NT2/D1 (cell line): ENCODE data around the gene FAM171A1.

Source experiments
- DNase-seq: peaks from one replicate; pipeline ENCODE4 v3.0.0-alpha.2; 2011; ENCODE audit warnings: low read depth, low spot score
- H3K27me3 ChIP-seq: 2 replicates; pipeline ENCODE4 v1.6.0; 2011; ENCODE audit warnings: mild to moderate bottlenecking; ENCODE audit not compliant: insufficient read length, insufficient read depth
- H3K36me3 ChIP-seq: 2 replicates; pipeline ENCODE4 v1.6.1; 2011; ENCODE audit warnings: mild to moderate bottlenecking, low read length, mixed read lengths; ENCODE audit not compliant: insufficient read depth, insufficient read length
- H3K4me1 ChIP-seq: 2 replicates; pipeline ENCODE4 v1.5.1; 2011; ENCODE audit not compliant: insufficient read depth, insufficient read length
- H3K4me3 ChIP-seq: 2 replicates; pipeline ENCODE4 v1.5.1; 2011; ENCODE audit warnings: low read depth; ENCODE audit not compliant: insufficient read length
- H3K9ac ChIP-seq: 2 replicates; pipeline ENCODE4 v1.6.0; 2011; ENCODE audit warnings: low read depth; ENCODE audit not compliant: insufficient read length
- H3K9me3 ChIP-seq: 2 replicates; pipeline ENCODE4 v1.5.1; 2011; ENCODE audit warnings: mild to moderate bottlenecking, low read length; ENCODE audit not compliant: insufficient read depth
- SUZ12 ChIP-seq: IDR thresholded peaks from 2 replicates; pipeline ENCODE4 v1.6.1; 2011; ENCODE audit not compliant: insufficient read length, insufficient read depth; ENCODE audit errors: extremely low read depth
- YY1 ChIP-seq: IDR thresholded peaks from 2 replicates; pipeline ENCODE4 v1.6.1; 2011; ENCODE audit not compliant: insufficient read length, insufficient read depth
- ZNF274 ChIP-seq: IDR thresholded peaks from 2 replicates; pipeline ENCODE4 v1.6.1; 2011; ENCODE audit warnings: mild to moderate bottlenecking, low read depth, low read length

FAM171A1 gene

DNA sequence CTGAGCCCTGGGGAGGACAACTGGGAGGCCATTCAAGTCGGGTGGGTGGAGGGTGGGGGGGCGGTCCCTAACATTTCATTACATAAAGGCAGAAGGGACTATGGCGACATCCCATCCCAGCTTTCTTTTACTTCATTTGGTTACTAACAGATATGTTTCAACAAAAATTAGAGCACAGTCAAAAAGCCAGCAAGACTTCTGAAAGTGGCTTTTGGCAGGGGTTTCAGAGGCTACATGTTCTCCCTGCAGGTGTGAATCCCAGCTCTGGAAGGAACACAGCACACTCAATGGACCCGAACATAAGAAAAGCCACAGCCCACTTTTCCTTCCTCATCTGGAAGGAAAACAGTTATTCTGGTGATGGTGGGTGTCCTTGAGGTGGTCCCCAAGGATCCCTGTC, 7.1 kb downstream of the FAM171A1 start:
- H3K27me3 ChIP-seq: no peaks in the 10 kb centered on the region
- no peak overlapping the region for H3K9ac ChIP-seq
- no peak for DNase-seq
- peaks cover 6% of the 10 kb centered on the region for H3K4me1 ChIP-seq
- no peak overlapping the region for H3K4me3 ChIP-seq
- peaks cover 19% of the 10 kb centered on the region for H3K36me3 ChIP-seq
- 0 out of 2 replicates have a peak, but pooled peaks cover 7% of the 10 kb centered on the region for H3K9me3 ChIP-seq
- TF ChIP-seq ZNF274 (no peak), YY1 (no peak), SUZ12 (no peak)

DNA sequence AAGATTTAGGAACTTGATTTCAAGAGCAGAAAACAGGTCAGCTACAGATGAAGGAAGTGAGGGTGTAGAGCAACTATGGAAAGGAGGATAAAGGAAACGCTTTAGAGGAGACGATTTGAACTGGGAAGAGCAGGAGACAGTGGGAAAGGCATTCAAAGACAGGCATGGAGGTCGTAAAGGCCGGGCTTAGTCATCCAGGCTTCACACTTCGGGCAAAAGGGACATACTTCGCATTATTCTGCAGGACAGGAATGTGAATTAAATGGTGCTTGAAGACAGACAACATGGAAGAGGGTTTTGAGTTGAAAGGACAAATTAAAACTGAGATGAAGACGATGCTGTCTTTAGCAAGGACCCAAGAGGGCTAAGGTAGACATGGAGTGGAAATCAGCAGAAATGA, 8.1 kb downstream of the FAM171A1 start:
- H3K9ac ChIP-seq: no peak overlapping the region
- no peak for TF ChIP-seq ZNF274
- no peak for TF ChIP-seq SUZ12
- no peak for TF ChIP-seq YY1
- H3K4me3 ChIP-seq: no peak overlapping the region
- peaks cover 6% of the 10 kb centered on the region for H3K4me1 ChIP-seq
- peaks cover 16% of the 10 kb centered on the region for H3K36me3 ChIP-seq
- 0 out of 2 replicates have a peak, but pooled peaks cover 7% of the 10 kb centered on the region for H3K9me3 ChIP-seq
- no peak for DNase-seq
- H3K27me3 ChIP-seq: no peaks in the 10 kb centered on the region

DNA sequence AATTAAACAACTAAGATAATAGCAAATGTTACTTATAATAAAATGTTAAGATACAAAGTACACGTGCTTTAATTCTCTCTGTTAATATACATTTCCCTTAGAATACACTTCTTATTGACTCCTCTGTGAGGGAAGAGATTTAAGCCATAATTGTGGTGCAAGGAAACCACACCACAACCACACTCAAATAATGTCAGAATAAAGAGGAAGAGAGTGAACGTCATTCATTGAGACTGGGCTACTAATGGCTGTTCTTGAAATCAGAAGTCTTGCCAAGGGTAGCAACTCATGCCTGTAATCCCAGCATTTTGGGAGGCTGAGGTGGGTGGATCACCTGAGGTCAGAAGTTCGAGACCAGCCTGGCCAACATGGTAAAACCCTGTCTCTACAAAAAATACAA, 10.0 kb downstream of the FAM171A1 start:
- Histone ChIP-seq H3K36me3 (peaks cover 10% of the 10 kb centered on the region), H3K27me3 (no peaks in the 10 kb centered on the region), H3K9me3 (0 out of 2 replicates have a peak, but pooled peaks cover 7% of the 10 kb centered on the region), H3K4me1 (peaks cover 6% of the 10 kb centered on the region), H3K4me3 (no peak overlapping the region), H3K9ac (no peak overlapping the region)
- no peak for DNase-seq
- TF ChIP-seq YY1: no peak
- TF ChIP-seq SUZ12: no peak
- no peak for TF ChIP-seq ZNF274

DNA sequence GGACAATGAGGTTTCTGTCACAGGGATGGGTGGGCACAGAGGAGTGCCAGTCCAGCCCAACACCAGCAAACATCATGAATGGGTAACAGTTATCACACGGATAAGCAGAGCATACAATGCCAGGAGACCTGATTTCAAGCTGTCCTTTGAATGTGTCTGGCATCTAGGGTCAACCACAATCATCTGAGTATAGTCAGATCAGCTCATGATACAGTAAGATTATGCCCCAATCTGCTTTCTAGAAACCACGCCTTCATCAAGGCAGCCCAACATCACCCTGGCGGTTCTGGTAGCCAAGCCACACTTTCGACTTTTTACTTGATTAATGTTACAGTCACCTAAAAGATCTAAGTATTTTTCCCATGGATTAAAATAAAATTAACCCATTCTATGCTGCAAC, 10.5 kb downstream of the FAM171A1 start:
- TF ChIP-seq SUZ12: no peak
- no peak for TF ChIP-seq YY1
- TF ChIP-seq ZNF274: no peak
- Histone ChIP-seq H3K9me3 (0 out of 2 replicates have a peak, but pooled peaks cover 7% of the 10 kb centered on the region), H3K27me3 (no peaks in the 10 kb centered on the region), H3K4me1 (peaks cover 6% of the 10 kb centered on the region), H3K4me3 (no peak overlapping the region), H3K36me3 (peaks cover 8% of the 10 kb centered on the region), H3K9ac (no peak overlapping the region)
- DNase-seq: no peak

DNA sequence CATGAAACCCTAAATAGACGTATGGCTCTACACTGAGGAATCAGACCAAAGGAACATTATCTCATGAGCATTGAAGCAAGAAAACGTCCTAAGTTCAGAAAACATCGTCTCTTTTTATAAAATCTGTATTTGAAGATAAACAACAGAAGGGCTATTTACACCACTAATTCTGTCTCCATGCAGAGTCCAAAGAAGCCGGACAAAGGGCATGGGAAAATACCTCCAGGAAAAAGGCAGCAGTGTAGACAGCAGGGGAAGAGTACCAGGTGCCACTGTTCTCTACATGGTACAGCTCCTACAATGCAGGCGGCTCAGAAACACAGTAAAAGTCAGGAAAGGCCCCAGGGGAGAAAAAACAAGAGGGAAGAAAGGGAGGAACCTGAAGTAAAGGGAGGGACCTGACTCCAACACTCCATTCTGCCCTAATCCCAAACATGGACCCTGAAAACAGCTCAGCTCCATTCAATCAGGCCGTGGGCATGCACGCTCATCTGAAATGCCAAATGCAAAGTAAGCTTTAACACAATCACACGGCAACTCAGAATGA, 17.5 kb downstream of the FAM171A1 start:
- Histone ChIP-seq H3K27me3 (no peaks in the 10 kb centered on the region), H3K9me3 (no peaks in the 10 kb centered on the region), H3K9ac (no peak overlapping the region), H3K4me3 (no peak overlapping the region), H3K4me1 (no peaks in the 10 kb centered on the region), H3K36me3 (peaks cover 3% of the 10 kb centered on the region)
- DNase-seq: no peak
- TF ChIP-seq SUZ12: no peak
- no peak for TF ChIP-seq YY1

DNA sequence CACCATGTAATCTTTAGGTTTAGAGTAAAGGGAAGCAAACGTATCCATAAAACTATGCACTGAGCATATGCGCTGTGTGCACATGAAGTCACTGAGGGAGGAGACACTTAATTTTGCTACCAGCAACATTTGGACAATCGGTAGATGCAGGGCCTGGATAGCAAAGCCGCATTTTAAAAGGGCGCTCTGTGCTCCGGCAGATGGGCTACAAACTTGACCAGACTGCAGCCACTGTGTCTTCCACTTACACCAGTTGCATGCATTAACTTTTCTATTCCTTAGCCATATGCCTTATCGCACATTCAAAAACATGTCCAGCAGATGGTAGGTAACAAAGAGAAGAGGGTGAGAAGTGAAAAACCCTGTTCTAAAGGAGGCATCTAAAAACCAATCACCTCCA, 18.3 kb downstream of the FAM171A1 start:
- H3K4me1 ChIP-seq: peaks cover 2% of the 10 kb centered on the region
- no peak overlapping the region for H3K9ac ChIP-seq
- H3K9me3 ChIP-seq: no peaks in the 10 kb centered on the region
- H3K36me3 ChIP-seq: peaks cover 3% of the 10 kb centered on the region
- no peak for TF ChIP-seq SUZ12
- no peak for TF ChIP-seq YY1
- no peak for TF ChIP-seq ZNF274
- DNase-seq: no peak
- no peak overlapping the region for H3K4me3 ChIP-seq
- H3K27me3 ChIP-seq: no peaks in the 10 kb centered on the region

DNA sequence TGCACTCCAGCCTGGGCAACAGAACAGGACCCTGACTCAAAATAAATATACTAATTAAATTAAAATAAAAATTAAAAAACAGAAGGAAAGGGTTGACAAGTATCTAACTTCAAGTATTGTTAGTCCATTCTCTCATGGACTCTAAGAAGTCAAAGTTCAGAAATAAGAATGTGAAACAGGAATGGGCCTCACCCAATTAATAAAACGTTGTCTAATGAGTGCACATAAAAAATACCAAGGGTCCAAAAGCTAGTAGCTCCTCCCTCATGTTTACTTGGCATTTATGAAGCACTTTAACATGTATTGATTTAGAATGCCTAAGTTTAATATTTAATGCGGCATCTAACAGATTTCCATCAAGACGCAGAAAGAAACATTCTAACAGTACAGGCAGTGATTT, 18.9 kb downstream of the FAM171A1 start:
- no peaks in the 10 kb centered on the region for H3K9me3 ChIP-seq
- TF ChIP-seq YY1 (no peak), SUZ12 (no peak), ZNF274 (no peak)
- no peak for DNase-seq
- no peaks in the 10 kb centered on the region for H3K27me3 ChIP-seq
- no peak overlapping the region for H3K4me3 ChIP-seq
- H3K36me3 ChIP-seq: peaks cover 3% of the 10 kb centered on the region
- H3K9ac ChIP-seq: no peak overlapping the region
- H3K4me1 ChIP-seq: peaks cover 2% of the 10 kb centered on the region
